ENCODE data around the gene GALNTL6.
"Not testable (repeated sequence)": the region's sequence is repeated elsewhere in the genome, so short reads cannot be mapped to it uniquely, and the experiment has no call there.

GALNTL6 gene

DNA sequence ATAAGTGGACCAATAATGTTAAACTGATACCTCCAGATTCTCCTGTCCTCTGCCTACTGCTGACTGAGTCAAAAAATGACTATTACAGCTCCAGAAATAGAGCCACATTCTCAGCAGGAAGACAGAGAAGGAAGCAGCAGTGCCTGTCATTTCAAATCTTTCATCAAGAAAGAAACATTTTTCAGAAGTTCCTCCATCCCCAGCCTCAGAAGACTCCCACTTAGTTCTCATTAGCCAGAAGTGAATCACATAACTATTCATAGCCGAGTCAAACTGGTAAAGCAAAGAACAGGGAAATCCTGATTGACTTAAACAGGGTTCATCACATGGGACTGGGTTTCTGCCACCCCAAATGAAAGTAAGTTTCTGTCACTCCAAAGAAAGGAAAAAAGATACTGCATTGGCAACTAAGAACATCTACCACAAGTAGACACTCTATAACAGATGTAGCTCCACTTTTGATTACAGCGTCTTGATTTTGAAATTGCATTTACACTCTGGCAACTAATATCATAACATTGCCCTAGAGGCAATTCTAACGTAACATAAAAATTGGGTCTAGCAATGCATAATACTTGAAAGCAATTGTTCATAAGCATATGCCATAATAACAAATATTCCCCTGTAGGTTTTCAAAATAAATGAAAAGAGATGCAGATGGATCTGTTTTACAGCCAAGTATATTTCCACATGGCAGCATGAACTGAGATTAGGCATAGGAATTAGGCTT lies 599.8 kb downstream of the GALNTL6 start:
- no peak for DNase-seq

DNA sequence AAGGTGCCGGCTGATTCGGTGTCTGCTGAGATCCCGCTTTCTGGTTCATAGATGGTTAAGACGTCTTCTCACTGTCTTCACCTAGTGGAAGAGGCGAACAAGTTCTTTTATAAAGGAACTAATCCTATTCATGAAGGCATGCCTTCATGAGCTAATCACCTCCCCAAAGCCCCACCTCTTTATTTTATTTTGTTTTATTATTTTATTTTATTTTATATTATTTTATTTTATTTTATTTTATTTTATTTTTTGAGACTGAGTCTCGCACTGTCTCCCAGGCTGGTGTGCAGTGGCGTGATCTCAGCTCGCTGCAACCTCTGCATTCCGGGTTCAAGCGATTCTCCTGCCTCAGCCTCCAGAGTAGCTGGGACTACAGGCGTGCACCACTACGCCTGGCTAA lies 615.8 kb downstream of the GALNTL6 start:
- DNase-seq, result not testable (repeated sequence)

DNA sequence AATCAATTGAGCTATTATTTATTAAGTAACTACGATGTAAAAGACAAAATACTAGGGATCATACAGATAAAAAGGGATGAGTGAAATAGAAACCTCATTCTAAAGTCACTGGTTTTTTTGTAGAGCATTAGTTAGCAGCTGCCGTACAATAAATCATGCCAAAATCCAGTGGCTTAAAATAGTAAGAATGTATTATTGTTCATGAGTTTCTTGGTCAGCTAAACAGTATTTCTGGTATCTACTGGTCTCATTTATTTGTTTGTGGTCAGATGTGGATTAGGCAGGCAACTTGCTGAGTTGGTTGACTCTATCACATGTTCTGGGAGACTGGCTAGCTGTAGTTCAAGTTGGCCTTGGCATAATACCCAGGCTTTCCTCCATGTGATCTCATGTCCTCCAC lies 667.3 kb downstream of the GALNTL6 start:
- DNase-seq, result no peak

DNA sequence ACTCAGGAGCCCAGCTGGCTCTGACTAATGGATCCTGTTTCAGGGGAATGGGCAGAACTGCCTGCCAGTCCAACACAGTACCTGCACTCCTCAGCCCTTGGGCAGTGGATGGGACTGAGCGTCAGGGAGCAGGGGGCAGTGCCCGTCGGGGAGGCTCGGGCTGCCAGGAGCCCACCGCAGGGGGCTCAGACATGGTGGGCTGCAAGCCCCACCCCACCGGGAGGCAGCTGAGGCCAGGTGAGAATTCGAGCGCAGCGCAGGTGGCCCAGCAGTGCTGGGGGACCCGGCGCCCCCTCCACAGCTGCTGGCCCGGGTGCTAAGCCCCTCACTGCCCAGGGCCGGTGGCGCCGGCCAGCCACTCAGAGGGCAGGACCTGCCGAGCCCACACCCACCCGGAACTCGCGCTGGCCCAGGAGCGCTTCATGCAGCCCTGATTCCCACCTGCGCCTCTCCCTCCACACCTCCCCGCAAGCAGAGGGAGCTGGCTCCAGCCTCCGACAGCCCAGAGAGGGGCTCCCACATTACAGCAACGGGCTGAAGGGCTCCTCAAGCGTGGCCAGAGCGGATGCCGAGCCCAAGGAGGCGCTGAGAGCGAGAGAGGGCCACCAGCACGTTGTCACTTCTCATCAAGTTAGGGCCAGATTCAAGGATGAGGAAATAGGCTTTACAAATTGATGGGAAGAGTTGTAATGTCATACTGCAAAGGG lies 668.8 kb downstream of the GALNTL6 start:
- peak; percentile 2 for DNase-seq

DNA sequence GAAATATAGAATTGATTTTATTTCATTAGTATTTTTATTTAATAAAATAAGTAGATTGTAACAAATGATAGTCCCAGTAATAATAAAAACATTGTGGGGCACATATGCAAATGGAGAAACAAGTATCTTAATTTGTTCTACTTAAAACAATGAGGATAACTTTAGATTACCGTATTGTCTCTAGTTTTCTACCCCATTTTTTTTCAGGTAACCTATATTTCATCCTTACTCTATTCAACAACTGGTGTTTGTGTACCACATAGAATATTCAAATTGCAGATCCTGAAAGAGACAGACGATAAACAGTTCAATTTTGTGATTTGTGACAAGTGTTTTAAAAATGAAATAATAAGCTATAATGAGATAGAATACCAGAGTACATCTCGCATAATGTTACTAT lies 671.8 kb downstream of the GALNTL6 start:
- no peak for DNase-seq

DNA sequence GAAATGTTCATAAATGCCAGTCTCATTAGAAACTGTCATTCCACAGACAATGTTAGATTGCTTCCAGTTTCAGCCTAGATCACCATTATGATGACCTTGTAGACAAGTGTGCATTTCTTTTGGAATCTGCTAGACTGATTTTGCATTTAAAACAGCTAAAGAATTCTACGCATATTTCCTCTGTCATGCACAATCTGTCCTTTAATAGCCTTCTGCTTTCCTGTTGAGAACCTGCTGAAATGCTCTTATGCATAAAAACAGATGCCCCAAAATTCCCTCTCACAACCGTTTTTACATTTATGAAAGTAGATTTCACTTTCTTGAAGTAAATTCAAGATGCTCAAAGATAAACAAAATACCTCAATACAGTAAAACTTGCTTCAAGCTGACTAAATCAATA lies 673.3 kb downstream of the GALNTL6 start:
- no peak for DNase-seq

DNA sequence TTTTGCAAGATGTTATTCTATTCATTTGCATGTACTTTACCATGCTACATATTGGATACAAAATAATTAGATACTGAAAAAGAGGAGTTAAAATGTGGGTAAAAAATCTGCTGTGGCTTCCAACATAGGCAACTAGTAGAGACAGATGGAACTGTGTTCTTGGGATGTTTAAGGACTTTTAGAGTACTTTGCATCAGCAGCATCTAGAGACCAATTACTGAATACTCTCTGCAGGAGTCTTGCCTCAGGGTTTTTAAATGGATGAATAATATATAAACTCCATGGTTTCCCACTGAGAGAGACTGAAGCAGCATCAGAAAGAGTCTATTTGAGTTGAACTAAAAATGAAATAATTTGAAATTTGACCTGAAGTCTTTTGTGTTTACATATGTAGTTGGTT lies 676.7 kb downstream of the GALNTL6 start:
- no peak for DNase-seq

DNA sequence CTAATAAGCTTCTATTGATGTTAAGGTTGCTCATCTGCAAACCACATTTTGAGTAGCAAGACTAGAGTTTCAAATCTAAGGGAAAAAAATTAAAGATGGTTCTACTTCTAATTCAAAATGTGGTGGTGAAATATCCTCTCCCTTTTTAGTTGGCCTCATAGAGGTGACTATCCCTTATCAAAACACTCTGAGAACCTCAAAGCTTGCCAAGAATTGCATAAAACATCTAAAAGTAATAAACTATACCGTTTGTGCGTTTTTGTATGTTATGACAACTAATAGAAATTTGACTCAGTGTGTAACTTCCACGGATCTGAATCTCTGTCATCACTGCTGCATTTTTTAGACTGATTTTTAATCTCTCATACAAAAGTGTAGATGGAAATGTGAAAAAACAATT lies 682.6 kb downstream of the GALNTL6 start:
- DNase-seq, result no peak

DNA sequence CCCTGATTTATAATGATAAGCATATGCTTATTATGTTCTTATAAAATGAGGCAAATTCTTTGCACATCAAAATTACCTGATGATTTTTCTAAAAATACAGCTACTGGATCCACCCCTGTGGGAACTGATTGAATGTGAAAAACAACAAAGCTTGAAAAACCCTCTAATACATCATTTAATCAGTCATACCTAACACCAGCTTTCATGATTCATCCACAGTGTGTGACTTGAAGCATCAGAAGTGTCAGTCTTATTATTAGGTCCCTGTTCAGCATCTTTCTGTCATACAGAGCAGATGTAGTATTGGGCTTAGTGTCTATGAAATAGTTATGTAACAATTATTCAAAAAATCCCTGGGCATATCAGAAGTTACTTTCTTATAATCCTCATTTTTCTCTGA lies 684.1 kb downstream of the GALNTL6 start:
- no peak for DNase-seq

DNA sequence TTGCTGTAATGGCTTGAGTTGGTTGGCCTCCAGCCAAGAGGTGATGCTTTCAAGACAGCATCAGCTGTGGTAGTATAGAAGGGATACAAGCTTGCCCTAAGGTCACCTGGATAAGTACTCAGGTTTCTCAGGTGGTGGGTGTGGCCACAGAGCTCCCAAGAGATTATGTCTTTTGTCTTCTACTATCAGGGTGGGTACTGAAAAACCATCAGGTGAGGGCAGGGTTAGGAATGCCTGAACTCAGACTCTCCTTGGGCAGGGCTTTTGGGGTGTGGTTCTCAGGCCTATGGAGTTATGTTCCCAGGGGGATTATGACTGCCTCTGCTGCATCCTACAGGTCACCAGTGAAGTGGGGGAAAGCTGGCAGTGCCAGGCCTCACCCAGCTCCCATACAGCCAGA lies 700.8 kb downstream of the GALNTL6 start:
- no peak for DNase-seq

DNA sequence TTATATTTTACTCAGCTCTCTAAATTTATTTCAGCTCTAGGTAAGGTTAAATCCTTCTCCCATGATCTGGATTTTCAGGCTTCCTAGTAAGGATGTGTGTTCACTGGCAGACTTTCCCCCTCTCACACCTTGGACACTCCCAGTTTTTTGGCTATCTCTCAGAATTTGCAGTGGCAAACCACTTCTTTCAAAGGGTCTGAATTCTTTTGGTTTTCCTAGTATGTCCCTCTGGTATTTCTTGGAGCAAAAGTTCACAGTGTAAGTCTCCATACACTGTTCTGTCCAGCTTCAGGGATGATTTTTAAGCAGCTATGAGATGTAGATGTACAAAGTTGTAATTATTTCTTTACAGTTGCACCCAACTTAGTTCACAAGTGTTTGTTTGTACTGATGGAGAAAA lies 701.6 kb downstream of the GALNTL6 start:
- no peak for DNase-seq

DNA sequence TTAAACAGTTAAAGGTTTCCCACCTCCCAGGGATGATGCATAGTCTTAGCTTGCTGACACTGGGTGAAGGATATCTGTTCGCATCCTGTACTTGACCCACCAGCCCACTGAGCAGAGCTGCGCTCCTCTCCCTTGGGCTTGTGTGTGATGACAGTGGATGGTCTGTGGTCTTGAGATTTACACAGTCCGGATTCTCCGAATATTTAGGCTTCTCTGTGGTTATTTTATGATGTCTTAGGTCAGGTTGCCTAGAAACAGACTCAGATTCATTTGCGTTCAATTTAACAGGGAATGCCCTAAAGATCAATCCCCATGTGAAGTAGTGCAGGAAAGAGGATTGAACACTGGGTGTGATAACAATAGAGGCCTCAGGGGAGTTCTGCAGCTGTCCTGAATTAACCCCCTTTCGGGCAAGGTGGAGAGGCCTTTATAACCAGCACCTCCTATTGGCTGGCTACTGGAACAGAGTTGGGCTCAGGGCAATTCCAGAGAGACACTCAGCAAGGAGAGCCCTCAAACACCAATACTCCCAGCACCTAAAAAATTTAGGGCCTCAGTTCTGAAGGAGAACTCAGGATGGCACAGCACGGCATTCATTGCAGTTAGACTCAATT lies 702.2 kb downstream of the GALNTL6 start:
- DNase-seq, result no peak

DNA sequence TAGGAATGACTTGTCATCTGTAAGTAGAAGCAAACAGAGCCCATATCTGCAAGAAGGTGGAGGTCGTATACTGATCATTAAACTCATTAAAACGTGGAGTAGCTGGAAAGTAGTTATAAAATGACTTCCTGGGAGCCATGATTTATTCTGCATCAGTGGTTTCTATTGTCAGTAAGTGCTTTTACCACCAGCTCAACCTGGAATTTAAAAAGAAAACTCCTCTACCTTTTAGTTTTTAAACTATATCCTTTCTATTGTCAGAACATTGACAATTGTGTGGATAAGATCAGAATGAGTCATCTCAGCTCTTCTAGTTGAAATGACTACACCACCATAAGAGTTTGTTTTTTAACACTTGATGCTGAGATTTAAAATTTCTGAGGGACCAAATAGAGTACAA lies 704.2 kb downstream of the GALNTL6 start:
- no peak for DNase-seq

DNA sequence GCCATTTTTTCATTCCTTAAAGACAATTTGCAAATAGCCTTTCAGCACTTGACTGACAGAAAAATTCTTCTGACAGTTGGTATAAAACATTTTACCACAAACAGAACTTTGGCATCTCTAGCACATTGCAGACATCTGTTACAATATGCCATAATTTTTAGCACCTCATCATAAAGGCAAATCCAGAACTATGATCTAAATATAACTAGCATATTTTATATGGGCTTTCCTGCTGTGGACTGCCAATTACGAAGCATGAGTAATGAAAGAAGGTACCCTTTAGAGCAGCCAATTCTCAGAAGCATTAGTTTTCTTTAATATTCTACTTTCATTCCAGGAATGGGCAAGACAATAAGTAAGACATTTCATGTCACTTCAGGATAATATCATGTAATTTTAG lies 708.0 kb downstream of the GALNTL6 start:
- no peak for DNase-seq

DNA sequence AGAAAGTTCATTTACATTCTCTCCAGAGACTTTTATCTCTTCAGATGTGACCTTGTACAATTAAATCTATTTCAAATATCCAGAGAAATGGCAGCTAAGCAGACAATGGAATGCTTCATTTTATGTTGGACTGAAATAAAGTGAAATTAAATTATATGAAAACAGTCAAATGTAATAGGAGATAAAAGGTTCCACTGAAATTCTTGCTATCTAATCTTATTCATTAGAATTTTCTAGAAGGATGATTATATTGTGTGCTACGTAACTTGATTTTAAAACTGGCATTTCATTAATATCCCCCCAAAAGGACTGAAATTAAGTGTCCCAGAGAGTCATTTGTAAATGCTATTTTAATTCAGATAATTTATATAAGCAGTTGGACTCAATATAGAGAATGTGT lies 708.5 kb downstream of the GALNTL6 start:
- no peak for DNase-seq

DNA sequence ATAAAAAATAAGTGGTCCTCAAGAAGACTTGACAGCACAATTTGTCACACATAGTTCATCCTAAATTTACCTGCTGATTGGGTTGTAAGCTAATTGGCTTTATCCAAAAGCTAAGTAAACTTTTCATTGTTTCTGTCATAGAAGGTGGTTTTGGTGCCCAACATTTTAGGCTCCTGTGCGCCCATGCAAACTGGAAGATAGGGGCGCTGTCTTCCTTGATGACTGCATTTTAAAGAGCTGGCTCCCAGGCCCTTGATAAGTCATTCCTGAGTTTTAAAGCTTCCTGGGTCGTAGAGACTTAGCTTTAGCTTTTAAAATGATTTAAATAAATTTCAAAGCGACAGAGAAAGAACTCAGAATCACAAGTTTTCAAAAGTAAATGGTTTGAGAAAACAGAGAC lies 730.0 kb downstream of the GALNTL6 start:
- no peak for DNase-seq

DNA sequence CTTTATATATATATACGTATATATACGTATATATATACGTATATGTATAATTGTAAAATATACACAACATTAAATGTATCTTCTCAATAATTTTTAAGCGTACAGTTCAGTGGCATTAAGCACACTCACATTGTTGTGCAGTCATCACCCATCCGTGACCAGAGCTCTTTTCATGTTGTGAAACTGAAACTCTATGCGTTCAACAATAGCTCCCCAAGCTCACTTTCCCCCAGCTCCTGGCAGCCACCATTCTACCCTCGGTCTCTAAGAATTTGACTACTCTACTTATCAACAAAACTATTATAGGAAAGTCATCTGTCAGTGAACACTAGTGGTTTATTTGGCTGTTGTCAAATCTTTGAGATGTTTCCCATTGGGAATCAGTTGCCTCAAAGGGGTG lies 733.6 kb downstream of the GALNTL6 start:
- no peak for DNase-seq

DNA sequence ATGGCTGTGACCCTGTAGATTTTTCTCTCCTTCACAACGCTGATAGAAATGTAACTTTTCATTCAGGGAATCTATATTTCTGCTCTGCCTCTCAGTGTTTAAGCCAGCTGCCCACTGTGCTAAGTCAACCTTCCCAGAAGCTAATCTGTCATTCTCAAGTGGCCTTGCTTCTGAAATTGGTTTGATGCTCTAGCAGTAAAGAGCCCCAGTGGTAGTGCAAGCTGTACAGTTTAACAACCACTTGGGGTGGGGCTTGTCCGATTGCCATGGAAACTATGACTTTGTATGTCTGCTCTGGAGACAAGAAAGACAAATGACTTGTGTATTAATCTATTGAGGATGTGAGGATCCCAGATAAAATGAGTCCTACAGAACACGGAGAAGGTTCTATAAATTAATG lies 734.5 kb downstream of the GALNTL6 start:
- no peak for DNase-seq

DNA sequence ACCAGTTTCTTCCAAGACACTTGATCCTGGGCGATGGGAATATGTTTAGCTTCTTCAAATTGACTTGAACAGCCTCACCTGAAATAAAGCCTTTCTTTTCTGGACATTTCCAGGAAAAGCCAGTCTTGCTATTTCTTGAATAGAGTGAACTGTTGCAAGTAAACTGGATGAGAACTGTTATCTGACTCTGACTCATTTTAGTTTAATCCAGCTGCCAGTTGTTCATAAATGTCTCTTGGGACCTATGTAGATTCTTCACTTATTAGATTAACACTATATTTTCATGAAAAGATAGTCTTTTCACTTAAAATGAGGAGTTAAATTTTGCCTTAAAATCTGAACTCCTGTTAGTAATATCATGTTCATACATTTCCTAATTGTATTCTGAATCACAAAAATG lies 740.0 kb downstream of the GALNTL6 start:
- no peak for DNase-seq

DNA sequence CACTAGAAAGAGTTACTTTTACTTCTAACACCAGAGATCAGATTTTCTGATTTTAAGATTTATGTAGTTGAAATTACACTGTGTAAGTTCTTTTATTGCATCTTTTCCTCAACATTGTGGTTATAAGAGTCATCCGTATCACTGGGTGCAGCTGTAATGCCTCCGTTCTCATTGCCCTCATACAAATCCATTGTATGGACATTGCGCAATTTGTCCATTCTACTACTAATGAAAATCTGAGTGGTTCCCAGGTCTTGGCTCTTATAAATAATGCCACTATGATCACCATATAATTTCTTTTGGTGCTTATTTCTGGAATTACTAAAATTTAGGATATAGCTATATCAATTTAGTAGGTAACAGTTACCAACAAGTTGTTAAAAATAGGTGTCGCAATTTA lies 741.4 kb downstream of the GALNTL6 start:
- DNase-seq, result no peak

DNA sequence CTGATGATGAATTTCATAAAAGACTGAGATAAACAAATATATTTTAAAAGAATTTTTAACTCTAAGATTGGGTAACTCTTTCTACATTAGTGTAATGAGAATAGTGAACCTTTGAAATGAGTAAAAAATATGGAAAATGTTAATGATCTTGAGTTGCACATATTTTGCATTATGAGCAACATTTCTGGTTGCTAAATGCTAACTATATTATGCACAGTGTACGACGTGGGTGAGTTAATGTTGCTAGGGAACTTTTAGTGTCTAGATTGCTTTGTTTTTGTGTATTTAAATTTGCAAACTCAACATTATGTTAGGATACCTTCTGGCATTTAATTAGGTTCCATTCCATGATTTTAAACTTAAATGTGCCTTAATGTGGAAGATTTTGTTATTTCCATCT lies 742.5 kb downstream of the GALNTL6 start:
- no peak for DNase-seq

DNA sequence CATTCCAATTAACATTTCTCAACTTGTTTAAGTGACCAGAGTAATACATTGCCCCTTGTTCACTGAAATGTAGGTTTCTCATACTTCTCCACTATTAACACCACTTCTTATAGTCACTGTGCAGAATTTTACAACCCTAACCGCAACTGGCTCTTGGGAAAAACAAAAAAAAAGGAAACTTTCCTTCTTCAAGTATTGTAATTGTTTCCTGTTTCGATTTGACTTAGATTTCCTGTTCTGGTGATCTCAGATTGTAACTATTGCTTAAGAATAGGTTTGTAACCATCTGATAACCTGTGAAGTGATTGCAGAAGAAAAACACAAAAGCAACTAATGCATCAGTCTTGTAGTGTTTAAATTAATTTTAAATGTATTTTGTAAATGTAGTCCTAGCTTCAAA lies 760.7 kb downstream of the GALNTL6 start:
- no peak for DNase-seq

DNA sequence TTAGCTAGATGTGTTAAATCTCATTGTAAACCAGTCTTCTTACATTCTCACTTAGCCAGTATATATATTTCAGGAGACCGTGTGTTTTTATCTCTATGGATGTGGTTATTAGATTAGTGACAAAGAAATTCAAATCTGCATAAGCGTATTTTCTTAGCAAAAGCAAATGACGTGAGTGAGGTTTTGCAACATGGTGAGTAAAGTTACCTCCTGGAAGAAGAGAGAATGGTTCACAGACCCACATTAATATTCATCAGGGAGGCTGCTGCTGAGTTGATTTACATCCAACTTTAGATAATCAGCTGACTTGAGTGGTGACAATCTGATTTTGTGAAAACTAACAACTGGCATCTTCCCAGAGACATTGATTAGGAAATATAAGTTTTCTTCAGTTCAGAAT lies 765.5 kb downstream of the GALNTL6 start:
- no peak for DNase-seq

DNA sequence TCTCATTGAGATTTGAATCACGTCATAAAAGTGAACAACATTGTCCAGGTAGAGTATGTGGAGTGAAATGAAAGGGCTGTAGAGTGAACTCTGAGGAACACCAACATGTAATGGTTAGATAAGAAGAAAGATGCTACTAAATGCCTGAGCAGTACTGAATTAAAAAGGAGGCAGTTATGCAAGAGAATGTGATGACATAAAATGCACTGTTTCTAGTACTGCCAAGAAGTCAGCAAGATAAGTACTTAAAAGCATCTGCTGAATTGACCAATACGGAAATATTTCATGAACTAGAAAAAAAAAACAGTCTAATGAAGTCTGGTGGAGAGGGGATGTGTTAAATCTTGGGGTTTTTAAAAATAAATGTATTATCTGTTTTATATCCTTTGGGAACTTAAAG lies 771.6 kb downstream of the GALNTL6 start:
- DNase-seq, result no peak

All from activated gamma-delta T cell (primary cell).